DND-41 (cell line): ENCODE results near the gene SGIP1.

ENCODE experiments used
- ATAC-seq: fragments of 200-7000 bp; cut with Tn5 transposase; 3 replicates; pipeline ENCODE4 v1.9.1; 2021; ENCODE audit warnings: low read depth; ENCODE audit not compliant: insufficient read depth
- DNase-seq: peaks from one replicate; pipeline ENCODE4 v3.0.0-alpha.2; 2020
- H2AFZ ChIP-seq: 2 replicates; pipeline ENCODE4 v1.6.0; 2012; ENCODE audit warnings: low read depth, low read length
- H3K27ac ChIP-seq: 2 replicates; pipeline ENCODE4 v1.5.1; 2012; ENCODE audit warnings: low read length, inconsistent platforms
- H3K27me3 ChIP-seq: fragments of 200-600 bp; sonication (generic); 2 replicates; pipeline ENCODE4 v1.6.0; 2012; ENCODE audit warnings: low read length, mild to moderate bottlenecking, inconsistent platforms; ENCODE audit not compliant: insufficient read depth, poor library complexity
- H3K36me3 ChIP-seq: 2 replicates; pipeline ENCODE4 v1.5.1; 2012; ENCODE audit warnings: low read length, inconsistent platforms; ENCODE audit not compliant: insufficient read depth
- H3K4me1 ChIP-seq: 2 replicates; pipeline ENCODE4 v1.5.1; 2012; ENCODE audit warnings: mild to moderate bottlenecking, low read length; ENCODE audit not compliant: insufficient read depth
- H3K4me2 ChIP-seq: 2 replicates; pipeline ENCODE4 v1.6.0; 2012; ENCODE audit warnings: mild to moderate bottlenecking, moderate library complexity, low read length, inconsistent platforms; ENCODE audit not compliant: insufficient read depth
- H3K4me3 ChIP-seq, 2 experiments: fragments of 200-600 bp in 1 of 2; shearing (Covaris generic) in 1 of 2; 2 replicates each; pipeline ENCODE4 v1.5.1; 2012 to 2016; ENCODE audit warnings: inconsistent platforms in 2 of 2, low read length in 2 of 2, mild to moderate bottlenecking in 2 of 2, low read depth in 1 of 2, moderate library complexity in 1 of 2
- H3K79me2 ChIP-seq: 2 replicates; pipeline ENCODE4 v1.6.0; 2012; ENCODE audit warnings: low read length, inconsistent platforms; ENCODE audit not compliant: insufficient read depth
- H3K9ac ChIP-seq: 2 replicates; pipeline ENCODE4 v1.6.0; 2012; ENCODE audit warnings: low read depth, mild to moderate bottlenecking, inconsistent platforms, low read length, moderate library complexity
- H3K9me3 ChIP-seq: 2 replicates; pipeline ENCODE4 v1.5.1; 2012; ENCODE audit warnings: low read length, moderate library complexity, mild to moderate bottlenecking, inconsistent platforms; ENCODE audit not compliant: insufficient read depth, severe bottlenecking
- H4K20me1 ChIP-seq: 2 replicates; pipeline ENCODE4 v1.6.0; 2012; ENCODE audit warnings: low read length; ENCODE audit not compliant: insufficient read depth
- CTCF ChIP-seq: IDR thresholded peaks from 2 replicates; pipeline ENCODE4 v1.5.1; 2012; ENCODE audit warnings: borderline replicate concordance, low read length, moderate library complexity, mild to moderate bottlenecking; ENCODE audit not compliant: poor library complexity, severe bottlenecking; ENCODE audit errors: extremely low read depth
- EZH2 ChIP-seq: IDR thresholded peaks from 3 replicates; pipeline ENCODE4 v1.6.1; 2012; ENCODE audit warnings: borderline replicate concordance, low read depth, mild to moderate bottlenecking, moderate library complexity, low read length, inconsistent platforms; ENCODE audit not compliant: severe bottlenecking

Gene SGIP1

GRCh38 chr1:66648901-66649595, 115.1 kb downstream of the SGIP1 start:
- no peaks in the 10 kb centered on the region for H4K20me1 ChIP-seq
- no peak overlapping the region for H3K4me2 ChIP-seq
- no peak overlapping the region for H2AFZ ChIP-seq
- H3K36me3 ChIP-seq, result no peaks in the 10 kb centered on the region
- H3K4me3 ChIP-seq, result no peak overlapping the region
- no peaks in the 10 kb centered on the region for H3K9me3 ChIP-seq
- H3K27ac ChIP-seq, result no peak overlapping the region
- TF ChIP-seq CTCF (no peak), EZH2 (no peak)
- H3K9ac ChIP-seq, result no peak overlapping the region
- peaks cover 33% of the 10 kb centered on the region for H3K27me3 ChIP-seq
- no peaks in the 10 kb centered on the region for H3K4me1 ChIP-seq
- DNase-seq, result no peak
- no peak for ATAC-seq
- H3K79me2 ChIP-seq, result no peaks in the 10 kb centered on the region

- no peak overlapping the region for H3K4me2 ChIP-seq
- no peak overlapping the region for H3K27ac ChIP-seq
- no peaks in the 10 kb centered on the region for H3K36me3 ChIP-seq
- H2AFZ ChIP-seq, result no peak overlapping the region
- TF ChIP-seq CTCF (no peak), EZH2 (no peak)
- no peak overlapping the region for H3K4me3 ChIP-seq
- H4K20me1 ChIP-seq, result no peaks in the 10 kb centered on the region
- ATAC-seq (no peak), DNase-seq (no peak)
- no peaks in the 10 kb centered on the region for H3K4me1 ChIP-seq
- no peaks in the 10 kb centered on the region for H3K9me3 ChIP-seq
- H3K27me3 ChIP-seq, result peaks cover 27% of the 10 kb centered on the region
- no peaks in the 10 kb centered on the region for H3K79me2 ChIP-seq
- H3K9ac ChIP-seq, result no peak overlapping the region
Measured at GRCh38 chr1:66652556-66652955, 118.6 kb downstream of the SGIP1 start.

GRCh38 chr1:66654643-66655042, 120.7 kb downstream of the SGIP1 start:
- H3K36me3 ChIP-seq, result no peaks in the 10 kb centered on the region
- ATAC-seq (no peak), DNase-seq (no peak)
- H3K79me2 ChIP-seq, result no peaks in the 10 kb centered on the region
- no peak overlapping the region for H2AFZ ChIP-seq
- no peak overlapping the region for H3K4me3 ChIP-seq
- TF ChIP-seq EZH2, result no peak
- peaks cover 16% of the 10 kb centered on the region for H3K27me3 ChIP-seq
- H3K9ac ChIP-seq, result no peak overlapping the region
- H3K4me2 ChIP-seq, result no peak overlapping the region
- no peaks in the 10 kb centered on the region for H3K9me3 ChIP-seq
- no peaks in the 10 kb centered on the region for H4K20me1 ChIP-seq
- no peak overlapping the region for H3K27ac ChIP-seq
- H3K4me1 ChIP-seq, result no peaks in the 10 kb centered on the region

- Histone ChIP-seq H2AFZ (no peak overlapping the region), H3K4me2 (no peak overlapping the region)
- no peak for TF ChIP-seq CTCF
- no peak for TF ChIP-seq EZH2
Measured at GRCh38 chr1:66671455-66671854, 137.5 kb downstream of the SGIP1 start.

More at GRCh38 chr1:66671455-66671854, 137.5 kb downstream of the SGIP1 start:
- no peak overlapping the region for H3K4me3 ChIP-seq
- H3K79me2 ChIP-seq, result no peaks in the 10 kb centered on the region
- H4K20me1 ChIP-seq, result no peaks in the 10 kb centered on the region
- no peaks in the 10 kb centered on the region for H3K36me3 ChIP-seq
- no peak overlapping the region for H3K9ac ChIP-seq
- H3K27me3 ChIP-seq, result peaks cover 6% of the 10 kb centered on the region
- peaks cover 4% of the 10 kb centered on the region; the same call in 1 of the 2 replicates for H3K4me1 ChIP-seq
- H3K27ac ChIP-seq, result no peak overlapping the region
- ATAC-seq (no peak), DNase-seq (no peak)
- H3K9me3 ChIP-seq, result no peaks in the 10 kb centered on the region
